ENCODE measurements around the gene ZNF500. TPM values are rescaled to one million over a fixed set of nuclear protein-coding genes. Genes with fewer than 3 reads are reported as not detected.

Gene ZNF500
- total and polyA plus RNA-seq, 2 of the 4 experiments (the other 2 are of a cell fraction) = 4.5 to 5.9 TPM

DNA sequence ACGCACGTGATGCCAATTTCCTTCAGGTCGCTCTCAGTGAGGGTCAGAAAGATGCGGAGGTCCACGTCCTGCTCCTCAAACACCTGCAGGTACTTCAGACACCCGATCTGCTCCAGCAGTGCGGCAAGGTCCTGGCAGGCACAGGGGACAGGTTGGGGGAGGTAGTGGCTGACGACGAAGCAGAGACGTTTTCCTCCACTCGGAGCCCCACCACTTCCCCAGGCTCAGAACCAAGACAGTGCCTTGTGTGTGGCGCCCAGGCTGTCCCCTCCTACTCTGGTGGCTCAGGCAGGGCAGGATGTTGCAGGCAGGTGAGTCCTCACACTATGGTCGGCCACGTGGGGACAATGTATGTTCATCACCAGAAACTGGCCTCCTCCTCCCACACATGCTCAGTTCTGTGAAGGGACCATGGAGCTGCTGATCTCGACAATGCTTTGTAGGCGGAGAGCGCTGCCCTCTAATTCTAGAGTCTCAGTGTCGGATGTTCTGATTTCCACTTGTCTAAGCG is 67.9 kb downstream of the ZNF500 start:
- Histone ChIP-seq H3K9me3 (ENCODE audit: control insufficient read depth, insufficient read depth, low read length) (no peaks in the 10 kb centered on the region), H3K27ac (ENCODE audit: insufficient read depth, low read length) (no peak overlapping the region), H4K8ac (ENCODE audit: low read depth in 2 of 2, low read length in 2 of 2) (no peak overlapping the region), H3K4ac (ENCODE audit: low read depth, low read length) (no peak overlapping the region), H3K56ac (ENCODE audit: extremely low read depth, insufficient read depth, low read length) (no peak overlapping the region; the same call in 1 of the 2 replicates), H3K4me1 (ENCODE audit: control insufficient read depth, insufficient read depth, low read length) (peaks cover 4% of the 10 kb centered on the region; the same call in 1 of the 2 replicates), H3K79me1 (ENCODE audit: low read depth in 1 of 2, low read length in 2 of 2) (peaks cover 0 to 21% of the 10 kb centered on the region in 2 experiments; a peak in 3 of 4 replicates), H4K91ac (ENCODE audit: insufficient read depth, low read depth, low read length) (no peak overlapping the region), H3K27me3 (ENCODE audit: control insufficient read depth, insufficient read depth, low read length) (no peaks in the 10 kb centered on the region), H2AK9ac (replicated peaks; ENCODE audit: low read depth, low read length, poor library complexity) (no peak overlapping the region), H3K36me3 (ENCODE audit: control insufficient read depth, insufficient read depth, low read length) (peaks cover 67% of the 10 kb centered on the region), H2BK15ac (ENCODE audit: low read depth, low read length) (no peak overlapping the region), H2BK5ac (ENCODE audit: low read depth, low read length, poor library complexity, severe bottlenecking) (no peak overlapping the region), H2BK120ac (ENCODE audit: low read depth, low read length) (no peak overlapping the region), H3K9ac (ENCODE audit: low read depth, low read length) (no peak overlapping the region), H4K20me1 (ENCODE audit: insufficient read depth, low read length) (peaks cover 20% of the 10 kb centered on the region), H3K23ac (ENCODE audit: low read depth, low read length) (no peak overlapping the region), H2AFZ (replicated peaks; ENCODE audit: low read length, poor library complexity) (no peak overlapping the region), H2BK20ac (ENCODE audit: low read depth, low read length) (no peak overlapping the region), H3K4me2 (ENCODE audit: low read depth, low read length) (no peak overlapping the region), H3K4me3 (ENCODE audit: insufficient read depth, low read depth, low read length) (no peak overlapping the region), H3K18ac (ENCODE audit: low read depth, low read length) (no peak overlapping the region), H2AK5ac (ENCODE audit: low read depth, low read length) (no peak overlapping the region), H3K14ac (replicated peaks; ENCODE audit: low read depth, low read length) (no peak overlapping the region), H4K5ac (ENCODE audit: low read depth, low read length) (no peak overlapping the region), H3K9me1 (ENCODE audit: insufficient read depth, low read length) (0 out of 2 replicates have a peak, but pooled peaks cover 3% of the 10 kb centered on the region)
- dilution Hi-C loops (cut with HindIII; ENCODE audit: low sequenced_read_pairs, unreplicated experiment) = no loop called here
- intact Hi-C loops (cut with micrococcal nuclease) = no loop called here
- POLR2A ChIA-PET (ENCODE audit: unreplicated experiment) = no interaction called here
- TF ChIP-seq RCOR1 (IDR thresholded peaks at IDR 0.05; ENCODE audit: insufficient replicate concordance, low read length) (no peak), CHD1 (IDR thresholded peaks at IDR 0.05; ENCODE audit: low read depth, low read length) (no peak), MAZ (IDR thresholded peaks at IDR 0.05; ENCODE audit: borderline replicate concordance, low read depth, low read length) (no peak), BHLHE40 (IDR thresholded peaks at IDR 0.05; ENCODE audit: low read depth, low read length) (no peak), SMC3 (IDR thresholded peaks at IDR 0.05; ENCODE audit: low read depth, low read length) (no peak)
- WGBS, 2 experiments (ENCODE audit: extremely low coverage in 2 of 2, insufficient read length in 1 of 2) = 96% methylated on average over 9 of the region's 19 CpGs; no CpG with 5 or more reads in 1 of the 2 experiments
- DNase-seq (no peak), ATAC-seq (ENCODE audit: low read depth) (no peak)
- in situ Hi-C loops (cut with MboI; ENCODE audit: low sequenced_read_pairs) = no loop called here
- CTCF ChIA-PET = interaction anchor here (0.9 kb wide), 1 partner anchor 75 kb away, joined by 3 read pairs; the partner anchor contains the start of gene MGRN1
- no TSS peak for BruUV-seq (replicated peaks)
